NCI-H226 (cell line): ENCODE data around the gene NKX1-1.

Experiments used
- DNase-seq: peaks from one replicate; pipeline ENCODE4 v3.0.0-alpha.2; 2015

The NKX1-1 gene

GRCh38 chr4:1416051-1416947, 10.1 kb upstream of the NKX1-1 start:
- DNase-seq: no peak

- no peak for DNase-seq
These were observed 9.4 kb upstream of the NKX1-1 start for GRCh38 chr4:1415681-1415981.

- DNase-seq: no peak
These were observed 8.8 kb upstream of the NKX1-1 start for GRCh38 chr4:1414831-1415680.

GRCh38 chr4:1413687-1414479, 7.6 kb upstream of the NKX1-1 start:
- DNase-seq: no peak

- no peak for DNase-seq
These were observed 7.0 kb upstream of the NKX1-1 start for GRCh38 chr4:1413204-1413663.

GRCh38 chr4:1412376-1413203, 6.3 kb upstream of the NKX1-1 start:
- DNase-seq: no peak

GRCh38 chr4:1411436-1412375, 5.5 kb upstream of the NKX1-1 start:
- no peak for DNase-seq

- peak; percentile 45 for DNase-seq
These were observed 4.5 kb upstream of the NKX1-1 start for GRCh38 chr4:1410491-1411325.

GRCh38 chr4:1409491-1410425, 3.5 kb upstream of the NKX1-1 start:
- DNase-seq: no peak

- no peak for DNase-seq
These were observed 2.8 kb upstream of the NKX1-1 start for GRCh38 chr4:1409079-1409478.

- DNase-seq: no peak
These were observed 2.2 kb upstream of the NKX1-1 start for GRCh38 chr4:1408418-1408817.

GRCh38 chr4:1407657-1408333, 1.6 kb upstream of the NKX1-1 start:
- DNase-seq: no peak

GRCh38 chr4:1406981-1407656, 877 bp upstream of the NKX1-1 start:
- DNase-seq: no peak

- no peak for DNase-seq
These were observed 427 bp downstream of the NKX1-1 start for GRCh38 chr4:1405636-1406393.

- no peak for DNase-seq
These were observed 997 bp downstream of the NKX1-1 start for GRCh38 chr4:1405254-1405635.

GRCh38 chr4:1404573-1405253, 1.5 kb downstream of the NKX1-1 start:
- no peak for DNase-seq
